ENCODE results near the gene IL16.

Gene IL16

DNA sequence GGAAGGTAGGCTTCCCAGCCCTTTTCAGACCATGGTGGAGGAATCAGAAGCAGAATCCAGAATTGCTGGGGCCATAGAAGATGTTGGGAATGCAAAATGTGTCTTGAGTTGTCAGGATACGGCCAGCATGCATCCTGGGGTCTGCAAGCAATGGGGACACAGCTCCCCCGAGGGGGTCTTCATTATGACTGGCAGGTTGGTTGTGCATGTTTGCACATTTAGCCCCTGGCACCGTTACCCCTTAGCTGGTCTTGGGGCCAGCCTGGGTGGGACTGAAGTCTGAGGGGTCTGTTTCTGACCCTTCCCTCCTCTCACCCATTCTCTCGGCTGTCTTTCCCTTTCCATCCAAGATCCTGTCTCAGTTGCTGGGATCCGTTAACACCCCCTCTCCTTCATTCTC lies 76.5 kb downstream of the IL16 start:
- TF ChIP-seq SPI1 (IDR thresholded peaks at IDR 0.05; ENCODE audit: borderline replicate concordance, low read depth) = no peak
- no peak for TF ChIP-seq GABPA (IDR thresholded peaks at IDR 0.05; ENCODE audit: low read depth)
- TF ChIP-seq, protein P1, sequence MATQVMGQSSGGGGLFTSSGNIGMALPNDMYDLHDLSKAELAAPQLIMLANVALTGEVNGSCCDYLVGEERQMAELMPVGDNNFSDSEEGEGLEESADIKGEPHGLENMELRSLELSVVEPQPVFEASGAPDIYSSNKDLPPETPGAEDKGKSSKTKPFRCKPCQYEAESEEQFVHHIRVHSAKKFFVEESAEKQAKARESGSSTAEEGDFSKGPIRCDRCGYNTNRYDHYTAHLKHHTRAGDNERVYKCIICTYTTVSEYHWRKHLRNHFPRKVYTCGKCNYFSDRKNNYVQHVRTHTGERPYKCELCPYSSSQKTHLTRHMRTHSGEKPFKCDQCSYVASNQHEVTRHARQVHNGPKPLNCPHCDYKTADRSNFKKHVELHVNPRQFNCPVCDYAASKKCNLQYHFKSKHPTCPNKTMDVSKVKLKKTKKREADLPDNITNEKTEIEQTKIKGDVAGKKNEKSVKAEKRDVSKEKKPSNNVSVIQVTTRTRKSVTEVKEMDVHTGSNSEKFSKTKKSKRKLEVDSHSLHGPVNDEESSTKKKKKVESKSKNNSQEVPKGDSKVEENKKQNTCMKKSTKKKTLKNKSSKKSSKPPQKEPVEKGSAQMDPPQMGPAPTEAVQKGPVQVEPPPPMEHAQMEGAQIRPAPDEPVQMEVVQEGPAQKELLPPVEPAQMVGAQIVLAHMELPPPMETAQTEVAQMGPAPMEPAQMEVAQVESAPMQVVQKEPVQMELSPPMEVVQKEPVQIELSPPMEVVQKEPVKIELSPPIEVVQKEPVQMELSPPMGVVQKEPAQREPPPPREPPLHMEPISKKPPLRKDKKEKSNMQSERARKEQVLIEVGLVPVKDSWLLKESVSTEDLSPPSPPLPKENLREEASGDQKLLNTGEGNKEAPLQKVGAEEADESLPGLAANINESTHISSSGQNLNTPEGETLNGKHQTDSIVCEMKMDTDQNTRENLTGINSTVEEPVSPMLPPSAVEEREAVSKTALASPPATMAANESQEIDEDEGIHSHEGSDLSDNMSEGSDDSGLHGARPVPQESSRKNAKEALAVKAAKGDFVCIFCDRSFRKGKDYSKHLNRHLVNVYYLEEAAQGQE (IDR thresholded peaks at IDR 0.05; ENCODE audit: insufficient replicate concordance, low read depth) = no peak
- TF ChIP-seq, protein P2, sequence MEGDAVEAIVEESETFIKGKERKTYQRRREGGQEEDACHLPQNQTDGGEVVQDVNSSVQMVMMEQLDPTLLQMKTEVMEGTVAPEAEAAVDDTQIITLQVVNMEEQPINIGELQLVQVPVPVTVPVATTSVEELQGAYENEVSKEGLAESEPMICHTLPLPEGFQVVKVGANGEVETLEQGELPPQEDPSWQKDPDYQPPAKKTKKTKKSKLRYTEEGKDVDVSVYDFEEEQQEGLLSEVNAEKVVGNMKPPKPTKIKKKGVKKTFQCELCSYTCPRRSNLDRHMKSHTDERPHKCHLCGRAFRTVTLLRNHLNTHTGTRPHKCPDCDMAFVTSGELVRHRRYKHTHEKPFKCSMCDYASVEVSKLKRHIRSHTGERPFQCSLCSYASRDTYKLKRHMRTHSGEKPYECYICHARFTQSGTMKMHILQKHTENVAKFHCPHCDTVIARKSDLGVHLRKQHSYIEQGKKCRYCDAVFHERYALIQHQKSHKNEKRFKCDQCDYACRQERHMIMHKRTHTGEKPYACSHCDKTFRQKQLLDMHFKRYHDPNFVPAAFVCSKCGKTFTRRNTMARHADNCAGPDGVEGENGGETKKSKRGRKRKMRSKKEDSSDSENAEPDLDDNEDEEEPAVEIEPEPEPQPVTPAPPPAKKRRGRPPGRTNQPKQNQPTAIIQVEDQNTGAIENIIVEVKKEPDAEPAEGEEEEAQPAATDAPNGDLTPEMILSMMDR (IDR thresholded peaks at IDR 0.05; ENCODE audit: insufficient read depth, low read length) = no peak
- TF ChIP-seq POLR2AphosphoS5 (IDR thresholded peaks at IDR 0.05; ENCODE audit: low read depth) = no peak
- Histone ChIP-seq H3K27ac (replicated peaks) (no peak overlapping the region), H3K27me3 (ENCODE audit: insufficient read depth, poor library complexity, severe bottlenecking) (no peaks in the 10 kb centered on the region), H3K4me3 (replicated peaks; ENCODE audit: insufficient read depth, low read length) (no peak overlapping the region)
- DNase-seq (ENCODE audit: low read depth in 1 of 2, low spot score in 1 of 2) = no peak

DNA sequence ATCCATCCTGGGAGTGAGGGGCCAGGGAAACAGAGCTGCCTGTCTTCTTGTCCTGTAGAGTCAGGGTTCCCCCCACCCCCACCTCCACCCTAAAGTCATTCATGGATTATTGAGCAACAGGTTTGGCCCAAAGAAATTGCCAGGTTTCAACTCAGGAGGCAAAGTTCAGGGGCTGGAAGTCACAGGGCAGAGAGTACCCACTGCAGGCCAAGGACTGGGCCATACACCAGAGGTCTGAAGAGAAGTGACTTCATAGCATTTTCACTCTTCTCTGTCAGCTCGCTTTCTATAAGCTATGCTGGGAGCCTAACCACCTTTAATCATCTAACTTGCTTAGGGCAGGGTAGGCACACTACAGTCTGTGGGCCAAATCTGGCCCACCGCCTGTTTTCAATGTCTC lies 77.2 kb downstream of the IL16 start:
- DNase-seq (ENCODE audit: low read depth in 1 of 2, low spot score in 1 of 2) = no peak
- H3K4me3 ChIP-seq (replicated peaks; ENCODE audit: insufficient read depth, low read length) = no peak overlapping the region

DNA sequence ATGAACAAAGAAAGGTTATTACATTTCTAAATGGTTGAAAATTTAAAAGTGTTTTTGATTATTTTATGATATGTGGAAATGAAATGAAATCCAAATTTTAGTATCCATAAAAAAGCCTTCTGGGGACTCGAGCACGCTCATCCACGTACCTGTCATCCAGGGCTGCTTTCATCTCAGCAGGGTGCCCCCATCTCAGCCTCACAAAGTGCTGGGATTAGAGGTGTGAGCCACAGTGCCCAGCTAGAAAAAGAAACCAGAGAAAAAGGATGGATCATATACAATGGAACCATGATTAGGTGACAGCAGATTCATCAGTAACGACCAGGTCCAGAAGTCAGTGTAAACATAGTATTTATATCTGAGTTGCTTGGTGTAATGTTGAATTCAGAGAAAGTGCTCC lies 77.6 kb downstream of the IL16 start:
- H3K27me3 ChIP-seq (ENCODE audit: insufficient read depth, poor library complexity, severe bottlenecking) = no peaks in the 10 kb centered on the region
- TF ChIP-seq GABPA (IDR thresholded peaks at IDR 0.05; ENCODE audit: low read depth) = no peak
- TF ChIP-seq, protein P1 (IDR thresholded peaks at IDR 0.05; ENCODE audit: insufficient replicate concordance, low read depth) = no peak
- no peak for TF ChIP-seq SPI1 (IDR thresholded peaks at IDR 0.05; ENCODE audit: borderline replicate concordance, low read depth)
- no peak for TF ChIP-seq POLR2AphosphoS5 (IDR thresholded peaks at IDR 0.05; ENCODE audit: low read depth)
- TF ChIP-seq, protein P2 (IDR thresholded peaks at IDR 0.05; ENCODE audit: insufficient read depth, low read length) = no peak
- H3K27ac ChIP-seq (replicated peaks) = no peak overlapping the region
- H3K4me3 ChIP-seq (replicated peaks; ENCODE audit: insufficient read depth, low read length) = no peak overlapping the region
- no peak for DNase-seq (ENCODE audit: low read depth in 1 of 2, low spot score in 1 of 2)

More for the DNA sequence above, 77.2 kb downstream of the IL16 start:
- H3K27me3 ChIP-seq (ENCODE audit: insufficient read depth, poor library complexity, severe bottlenecking) = no peaks in the 10 kb centered on the region
- TF ChIP-seq, protein P2 (IDR thresholded peaks at IDR 0.05; ENCODE audit: insufficient read depth, low read length) = no peak
- TF ChIP-seq SPI1 (IDR thresholded peaks at IDR 0.05; ENCODE audit: borderline replicate concordance, low read depth) (no peak), GABPA (IDR thresholded peaks at IDR 0.05; ENCODE audit: low read depth) (no peak), POLR2AphosphoS5 (IDR thresholded peaks at IDR 0.05; ENCODE audit: low read depth) (no peak)
- TF ChIP-seq, protein P1 (IDR thresholded peaks at IDR 0.05; ENCODE audit: insufficient replicate concordance, low read depth) = no peak
- H3K27ac ChIP-seq (replicated peaks) = no peak overlapping the region

Measured in HL-60 (cell line).